Endodermal cell (in vitro differentiated cells): Measurements from ENCODE around the gene PIAS3. TPM values are rescaled to one million over a fixed set of nuclear protein-coding genes. Genes with fewer than 3 reads are reported as not detected.
A peak's percentile ranks its signal among the peaks of the same experiment; 100 is the strongest.

Experiments used
- DNase-seq: peaks from one replicate; pipeline ENCODE4 v3.0.0-alpha.2; 2017
- H3K27ac ChIP-seq: 2 replicates; pipeline ENCODE4 v1.5.1; 2013; ENCODE audit warnings: mild to moderate bottlenecking, low read depth, low read length, moderate library complexity
- H3K27me3 ChIP-seq: 2 replicates; pipeline ENCODE4 v1.6.1; 2013; ENCODE audit warnings: mild to moderate bottlenecking, low read length, moderate library complexity; ENCODE audit not compliant: insufficient read depth, control insufficient read depth, poor library complexity, severe bottlenecking
- H3K36me3 ChIP-seq: 2 replicates; pipeline ENCODE4 v1.7.0; 2013; ENCODE audit warnings: mild to moderate bottlenecking, low read length, moderate library complexity; ENCODE audit not compliant: control insufficient read depth, insufficient read depth
- H3K4me1 ChIP-seq: one replicate; pipeline ENCODE4 v1.7.0; 2013; ENCODE audit warnings: low read length; ENCODE audit not compliant: control insufficient read depth, insufficient read depth
- H3K4me3 ChIP-seq: 2 replicates; pipeline ENCODE4 v1.5.1; 2013; ENCODE audit warnings: mild to moderate bottlenecking, low read length, moderate library complexity
- H3K9ac ChIP-seq: 2 replicates; pipeline ENCODE4 v1.6.1; 2013; ENCODE audit warnings: mild to moderate bottlenecking, low read length, moderate library complexity; ENCODE audit not compliant: poor library complexity, severe bottlenecking; ENCODE audit errors: extremely low read depth
- H3K9me3 ChIP-seq: 2 replicates; pipeline ENCODE4 v1.6.1; 2013; ENCODE audit warnings: mild to moderate bottlenecking, low read length, moderate library complexity; ENCODE audit not compliant: control insufficient read depth
- H3K27ac Mint-ChIP-seq: 2 replicates; pipeline ENCODE4 v1.8.0; 2020; ENCODE audit warnings: mixed read lengths
- H3K27me3 Mint-ChIP-seq: 2 replicates; pipeline ENCODE4 v1.8.0; 2021; ENCODE audit warnings: mild to moderate bottlenecking, mixed read lengths; ENCODE audit not compliant: insufficient read depth
- H3K36me3 Mint-ChIP-seq: 2 replicates; pipeline ENCODE4 v1.8.0; 2020; ENCODE audit warnings: low read depth, mixed read lengths
- H3K4me1 Mint-ChIP-seq: 2 replicates; pipeline ENCODE4 v1.8.0; 2020; ENCODE audit warnings: mixed read lengths
- H3K4me3 Mint-ChIP-seq: 2 replicates; pipeline ENCODE4 v1.8.0; 2020; ENCODE audit warnings: mild to moderate bottlenecking, moderate library complexity, mixed read lengths
- H3K9me3 Mint-ChIP-seq: 2 replicates; pipeline ENCODE4 v1.8.0; 2020; ENCODE audit warnings: mild to moderate bottlenecking, mixed read lengths
- CTCF ChIP-seq: fragments of 200-600 bp; sonication (generic); conservative IDR thresholded peaks from 2 replicates; pipeline ENCODE4 v1.5.0; 2021; ENCODE audit warnings: antibody characterized with exemption, mild to moderate bottlenecking
- WGBS, 2 experiments: methylation state at CpG; one replicate each; pipeline versions ENCODE4 v1.1.5 to v1.1.7; 2013; ENCODE audit warnings: missing lambda C conversion rate in 2 of 2, mixed read lengths in 1 of 2; ENCODE audit not compliant: insufficient coverage in 1 of 2, insufficient read length in 1 of 2; 5-methylcytosine and 5-hydroxymethylcytosine counted together
- total RNA-seq, 2 donors: library from RNA; stranded (reverse); fragmentation: NEBNext Ultra II Directional in 1 of 2; extraction: Animal tissue kit (Norgen Biotek cat#: 25700) in 1 of 2; gene quantifications; 2 replicates in 1 of 2; 3 replicates in 1 of 2; pipeline ENCODE4 v1.2.1, GENCODE V29; 2021

The PIAS3 gene
- total RNA-seq, 2 donors from 2014 or later = 44.8 to 53.4 TPM

- Histone ChIP-seq H3K27ac (peak overlapping the region; percentile 76), H3K4me3 (peak overlapping the region; percentile 94), H3K36me3 (peaks cover 25% of the 10 kb centered on the region), H3K4me1 (peaks cover 5% of the 10 kb centered on the region), H3K9ac (peak overlapping the region; percentile 52), H3K9me3 (no peaks in the 10 kb centered on the region), H3K27me3 (no peaks in the 10 kb centered on the region)
- Mint-ChIP-seq H3K27ac (peak overlapping the region; percentile 92), H3K36me3 (peaks cover 21% of the 10 kb centered on the region), H3K4me3 (peak overlapping the region; percentile 94), H3K27me3 (peaks cover 8% of the 10 kb centered on the region), H3K9me3 (no peaks in the 10 kb centered on the region), H3K4me1 (peaks cover 6% of the 10 kb centered on the region)
- 0 to 7% methylated on average over 3 to 41 of the region's 41 CpGs for WGBS, 2 experiments
- DNase-seq = peak; percentile 96
- peak; percentile 44 for TF ChIP-seq CTCF
Measured at GRCh38 chr1:145859491-145860023, 676 bp upstream of the PIAS3 start.

GRCh38 chr1:145858238-145858900 is 512 bp downstream of the PIAS3 start:
- Histone ChIP-seq H3K27ac (peak overlapping the region; percentile 76), H3K9me3 (no peaks in the 10 kb centered on the region), H3K4me3 (peak overlapping the region; percentile 94), H3K4me1 (peaks cover 5% of the 10 kb centered on the region), H3K27me3 (no peaks in the 10 kb centered on the region), H3K36me3 (peaks cover 36% of the 10 kb centered on the region), H3K9ac (peak overlapping the region; percentile 30)
- DNase-seq = peak; percentile 94
- H3K4me3 Mint-ChIP-seq = peak overlapping the region; percentile 94
- H3K36me3 Mint-ChIP-seq = peaks cover 33% of the 10 kb centered on the region
- no peaks in the 10 kb centered on the region for H3K9me3 Mint-ChIP-seq
- H3K27ac Mint-ChIP-seq = peak overlapping the region; percentile 87
- 0 to 1% methylated on average over 13 to 28 of the region's 35 CpGs for WGBS, 2 experiments
- peaks cover 3% of the 10 kb centered on the region for H3K27me3 Mint-ChIP-seq
- TF ChIP-seq CTCF = no peak
- H3K4me1 Mint-ChIP-seq = peaks cover 6% of the 10 kb centered on the region

GRCh38 chr1:145857170-145857569 is 1.7 kb downstream of the PIAS3 start:
- Histone ChIP-seq H3K4me1 (peaks cover 5% of the 10 kb centered on the region), H3K9me3 (no peaks in the 10 kb centered on the region), H3K9ac (no peak overlapping the region), H3K36me3 (peaks cover 46% of the 10 kb centered on the region), H3K4me3 (peak overlapping the region; percentile 94), H3K27me3 (no peaks in the 10 kb centered on the region), H3K27ac (no peak overlapping the region)
- DNase-seq = no peak
- Mint-ChIP-seq H3K4me3 (no peak overlapping the region), H3K36me3 (peaks cover 41% of the 10 kb centered on the region), H3K27ac (no peak overlapping the region), H3K9me3 (no peaks in the 10 kb centered on the region), H3K27me3 (no peaks in the 10 kb centered on the region), H3K4me1 (peaks cover 6% of the 10 kb centered on the region)
- 81 to 93% methylated on average over 2 to 4 of the region's 4 CpGs for WGBS, 2 experiments
- no peak for TF ChIP-seq CTCF
